Chondrocyte (in vitro differentiated cells): ENCODE results near the gene TCFL5. TPM values are rescaled to one million over a fixed set of nuclear protein-coding genes. Genes with fewer than 3 reads are reported as not detected.

Experiments
- DNase-seq: peaks from one replicate; pipeline ENCODE4 v3.0.0; 2021; ENCODE audit warnings: mixed read lengths, low spot score
- H3K27ac Mint-ChIP-seq: one replicate; pipeline ENCODE4 v1.8.0; 2021; ENCODE audit warnings: mild to moderate bottlenecking, moderate library complexity, mixed read lengths; ENCODE audit not compliant: unreplicated experiment
- H3K27me3 Mint-ChIP-seq: 2 replicates; pipeline ENCODE4 v1.8.0; 2021; ENCODE audit warnings: low read depth, mixed read lengths
- H3K36me3 Mint-ChIP-seq: 2 replicates; pipeline ENCODE4 v1.8.0; 2021; ENCODE audit warnings: low read depth, mixed read lengths
- H3K4me1 Mint-ChIP-seq: 2 replicates; pipeline ENCODE4 v1.8.0; 2021; ENCODE audit warnings: low read depth, mild to moderate bottlenecking, mixed read lengths
- H3K4me3 Mint-ChIP-seq: one replicate; pipeline ENCODE4 v1.8.0; 2021; ENCODE audit warnings: mild to moderate bottlenecking, moderate library complexity, mixed read lengths; ENCODE audit not compliant: unreplicated experiment
- H3K9me3 Mint-ChIP-seq: 2 replicates; pipeline ENCODE4 v1.8.0; 2021; ENCODE audit warnings: low read depth, mixed read lengths
- CTCF ChIP-seq: fragments of 200-600 bp; sonication (generic); IDR thresholded peaks from 2 replicates; pipeline ENCODE4 v1.5.0; 2021; ENCODE audit warnings: antibody characterized with exemption, mild to moderate bottlenecking, moderate library complexity
- total RNA-seq: library from RNA; stranded (reverse); gene quantifications from 3 replicates; pipeline ENCODE4 v1.2.1, GENCODE V29; 2021

Gene TCFL5
- total RNA-seq, 1 donor from 2014 or later: 12.7 TPM

GRCh38 chr20:62811720-62812119 lies 49.9 kb downstream of the TCFL5 start:
- Mint-ChIP-seq H3K36me3 (peaks cover 14% of the 10 kb centered on the region), H3K9me3 (no peaks in the 10 kb centered on the region), H3K27ac (no peak overlapping the region), H3K27me3 (no peaks in the 10 kb centered on the region), H3K4me1 (peaks cover 21% of the 10 kb centered on the region), H3K4me3 (no peak overlapping the region)
- DNase-seq: no peak
- no peak for TF ChIP-seq CTCF

GRCh38 chr20:62811320-62811719 lies 50.3 kb downstream of the TCFL5 start:
- Mint-ChIP-seq H3K27ac (no peak overlapping the region), H3K36me3 (peaks cover 14% of the 10 kb centered on the region), H3K4me1 (peaks cover 25% of the 10 kb centered on the region), H3K9me3 (no peaks in the 10 kb centered on the region), H3K27me3 (no peaks in the 10 kb centered on the region), H3K4me3 (no peak overlapping the region)
- no peak for TF ChIP-seq CTCF
- DNase-seq: no peak

GRCh38 chr20:62809530-62810428 lies 51.8 kb downstream of the TCFL5 start:
- TF ChIP-seq CTCF: no peak
- Mint-ChIP-seq H3K27ac (no peak overlapping the region), H3K9me3 (no peaks in the 10 kb centered on the region), H3K4me3 (no peak overlapping the region), H3K4me1 (peaks cover 16% of the 10 kb centered on the region), H3K36me3 (peaks cover 14% of the 10 kb centered on the region), H3K27me3 (no peaks in the 10 kb centered on the region)
- no peak for DNase-seq

- DNase-seq: no peak
- no peak overlapping the region for H3K4me3 Mint-ChIP-seq
- H3K4me1 Mint-ChIP-seq: peaks cover 21% of the 10 kb centered on the region
- peak; percentile 94 for TF ChIP-seq CTCF
- no peaks in the 10 kb centered on the region for H3K27me3 Mint-ChIP-seq
- no peak overlapping the region for H3K27ac Mint-ChIP-seq
- H3K9me3 Mint-ChIP-seq: no peaks in the 10 kb centered on the region
- H3K36me3 Mint-ChIP-seq: peaks cover 14% of the 10 kb centered on the region
These were observed 53.3 kb downstream of the TCFL5 start for GRCh38 chr20:62808211-62808865.

- Mint-ChIP-seq H3K4me3 (no peak overlapping the region), H3K27ac (no peak overlapping the region), H3K36me3 (peaks cover 12% of the 10 kb centered on the region), H3K9me3 (no peaks in the 10 kb centered on the region), H3K4me1 (peaks cover 21% of the 10 kb centered on the region), H3K27me3 (no peaks in the 10 kb centered on the region)
- TF ChIP-seq CTCF: no peak
- DNase-seq: no peak
These were observed 54.0 kb downstream of the TCFL5 start for GRCh38 chr20:62807444-62808210.
